WERI-Rb-1 (cell line): ENCODE results near the gene RPP25.
A peak's percentile ranks its signal among the peaks of the same experiment; 100 is the strongest.

Experiments used
- DNase-seq: peaks from one replicate; pipeline ENCODE4 v3.0.0-alpha.2; 2020
- H3K27ac ChIP-seq: fragments of 250-450 bp; sonication (Bioruptor Pico); 2 replicates; pipeline ENCODE4 v1.5.1; 2020; ENCODE audit warnings: mild to moderate bottlenecking, moderate library complexity
- H3K27me3 ChIP-seq: fragments of 250-450 bp; sonication (Bioruptor Pico); 2 replicates; pipeline ENCODE4 v1.5.1; 2021; ENCODE audit warnings: mild to moderate bottlenecking, low read depth, moderate library complexity; ENCODE audit not compliant: insufficient read depth, severe bottlenecking
- H3K36me3 ChIP-seq: fragments of 250-450 bp; sonication (Bioruptor Pico); 2 replicates; pipeline ENCODE4 v1.5.1; 2020; ENCODE audit warnings: mild to moderate bottlenecking, moderate library complexity
- H3K4me3 ChIP-seq: 2 replicates; pipeline ENCODE4 v1.5.1; 2011; ENCODE audit warnings: low read depth, mild to moderate bottlenecking, control low read depth, low read length
- H3K9me3 ChIP-seq: fragments of 250-450 bp; sonication (Bioruptor Pico); 2 replicates; pipeline ENCODE4 v1.5.1; 2021; ENCODE audit warnings: mild to moderate bottlenecking, moderate library complexity; ENCODE audit not compliant: severe bottlenecking
- TF ChIP-seq, protein P1 (sequence below): IDR thresholded peaks from 2 replicates; pipeline ENCODE4 v1.5.1; 2011; ENCODE audit warnings: low read depth, mild to moderate bottlenecking, control low read depth, inconsistent platforms, low read length

RPP25 gene

DNA sequence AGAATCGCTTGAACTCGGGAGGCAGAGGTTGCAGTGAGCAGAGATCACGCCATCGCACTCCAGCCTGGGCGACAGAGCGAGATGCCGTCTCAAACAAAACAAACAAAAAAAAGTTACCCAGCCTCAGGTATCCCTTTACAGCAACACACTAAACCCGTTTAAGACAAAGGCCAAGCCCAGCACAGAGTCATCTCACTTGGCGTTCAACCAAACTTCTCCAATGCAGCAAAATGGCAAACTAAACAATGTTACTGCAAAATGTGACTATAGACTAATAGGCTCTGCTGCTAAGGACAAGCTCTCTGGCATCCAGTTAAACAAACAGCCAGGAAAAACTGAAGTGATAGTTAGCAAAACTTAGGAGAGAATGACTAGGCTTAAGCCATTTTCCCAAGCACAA is 43.5 kb downstream of the RPP25 start:
- H3K27me3 ChIP-seq: no peaks in the 10 kb centered on the region
- no peak overlapping the region for H3K4me3 ChIP-seq
- TF ChIP-seq, protein P1, sequence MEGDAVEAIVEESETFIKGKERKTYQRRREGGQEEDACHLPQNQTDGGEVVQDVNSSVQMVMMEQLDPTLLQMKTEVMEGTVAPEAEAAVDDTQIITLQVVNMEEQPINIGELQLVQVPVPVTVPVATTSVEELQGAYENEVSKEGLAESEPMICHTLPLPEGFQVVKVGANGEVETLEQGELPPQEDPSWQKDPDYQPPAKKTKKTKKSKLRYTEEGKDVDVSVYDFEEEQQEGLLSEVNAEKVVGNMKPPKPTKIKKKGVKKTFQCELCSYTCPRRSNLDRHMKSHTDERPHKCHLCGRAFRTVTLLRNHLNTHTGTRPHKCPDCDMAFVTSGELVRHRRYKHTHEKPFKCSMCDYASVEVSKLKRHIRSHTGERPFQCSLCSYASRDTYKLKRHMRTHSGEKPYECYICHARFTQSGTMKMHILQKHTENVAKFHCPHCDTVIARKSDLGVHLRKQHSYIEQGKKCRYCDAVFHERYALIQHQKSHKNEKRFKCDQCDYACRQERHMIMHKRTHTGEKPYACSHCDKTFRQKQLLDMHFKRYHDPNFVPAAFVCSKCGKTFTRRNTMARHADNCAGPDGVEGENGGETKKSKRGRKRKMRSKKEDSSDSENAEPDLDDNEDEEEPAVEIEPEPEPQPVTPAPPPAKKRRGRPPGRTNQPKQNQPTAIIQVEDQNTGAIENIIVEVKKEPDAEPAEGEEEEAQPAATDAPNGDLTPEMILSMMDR: no peak
- H3K36me3 ChIP-seq: peaks cover 59% of the 10 kb centered on the region
- H3K27ac ChIP-seq: no peak overlapping the region
- DNase-seq: no peak
- no peaks in the 10 kb centered on the region for H3K9me3 ChIP-seq

DNA sequence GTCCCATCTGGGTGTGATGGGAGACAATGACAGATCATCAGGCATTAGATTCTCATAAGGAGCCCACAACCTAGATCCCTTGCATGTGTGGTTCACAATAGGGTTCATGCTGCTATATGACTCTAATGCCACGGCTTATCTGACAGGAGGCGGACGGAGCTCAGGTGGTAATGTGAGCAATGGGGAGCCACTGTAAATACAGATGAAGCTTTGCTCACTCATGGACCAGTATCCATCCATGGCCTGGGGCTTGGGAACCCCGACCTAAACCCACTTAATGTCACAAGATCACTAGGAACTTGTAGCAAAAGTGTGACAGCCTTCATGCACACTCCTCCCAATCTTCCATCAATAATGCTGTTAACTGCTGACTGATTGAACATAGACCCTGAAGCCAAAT is 47.9 kb downstream of the RPP25 start:
- H3K9me3 ChIP-seq: no peaks in the 10 kb centered on the region
- peaks cover 49% of the 10 kb centered on the region for H3K36me3 ChIP-seq
- H3K4me3 ChIP-seq: no peak overlapping the region
- H3K27ac ChIP-seq: no peak overlapping the region
- TF ChIP-seq, protein P1: no peak
- no peak for DNase-seq
- H3K27me3 ChIP-seq: no peaks in the 10 kb centered on the region

DNA sequence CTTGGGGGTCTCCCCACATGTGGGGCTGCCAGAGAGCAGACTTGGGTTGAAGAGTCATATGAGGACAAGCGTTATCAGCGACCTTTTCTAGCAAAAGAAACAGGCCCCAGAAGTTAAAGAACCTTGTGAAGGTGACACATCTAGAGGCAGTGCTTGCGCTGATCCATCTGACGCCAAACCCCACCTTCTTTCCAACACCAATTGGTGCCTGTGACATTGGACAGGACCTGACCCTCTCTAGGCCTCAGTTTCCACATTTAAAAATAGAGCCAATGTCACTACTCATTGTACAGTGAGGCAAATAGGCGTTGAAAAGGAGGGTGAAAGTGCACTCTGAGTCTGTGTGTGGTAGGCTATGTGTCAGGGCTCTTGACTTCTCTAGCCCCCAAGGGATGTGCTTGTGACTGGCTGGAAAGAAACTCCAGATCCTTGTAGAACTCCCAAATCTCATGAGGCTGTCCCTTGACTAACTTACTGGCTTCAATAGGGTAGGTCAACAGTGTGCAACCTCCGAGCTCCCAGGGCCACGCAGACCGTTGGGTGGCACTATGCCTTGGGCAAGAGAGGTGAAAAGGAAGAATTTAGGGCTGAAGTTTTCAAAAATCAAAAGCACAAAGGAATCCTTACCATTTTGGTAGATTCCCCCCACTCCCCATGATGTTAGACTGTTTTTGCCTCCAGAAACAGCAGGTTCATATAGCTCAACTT is 49.3 kb downstream of the RPP25 start:
- peak overlapping the region; percentile 99 for H3K27ac ChIP-seq
- H3K9me3 ChIP-seq: no peaks in the 10 kb centered on the region
- DNase-seq: no peak
- peak overlapping the region; percentile 78 for H3K4me3 ChIP-seq
- TF ChIP-seq, protein P1: no peak
- H3K36me3 ChIP-seq: peaks cover 48% of the 10 kb centered on the region
- H3K27me3 ChIP-seq: no peaks in the 10 kb centered on the region

DNA sequence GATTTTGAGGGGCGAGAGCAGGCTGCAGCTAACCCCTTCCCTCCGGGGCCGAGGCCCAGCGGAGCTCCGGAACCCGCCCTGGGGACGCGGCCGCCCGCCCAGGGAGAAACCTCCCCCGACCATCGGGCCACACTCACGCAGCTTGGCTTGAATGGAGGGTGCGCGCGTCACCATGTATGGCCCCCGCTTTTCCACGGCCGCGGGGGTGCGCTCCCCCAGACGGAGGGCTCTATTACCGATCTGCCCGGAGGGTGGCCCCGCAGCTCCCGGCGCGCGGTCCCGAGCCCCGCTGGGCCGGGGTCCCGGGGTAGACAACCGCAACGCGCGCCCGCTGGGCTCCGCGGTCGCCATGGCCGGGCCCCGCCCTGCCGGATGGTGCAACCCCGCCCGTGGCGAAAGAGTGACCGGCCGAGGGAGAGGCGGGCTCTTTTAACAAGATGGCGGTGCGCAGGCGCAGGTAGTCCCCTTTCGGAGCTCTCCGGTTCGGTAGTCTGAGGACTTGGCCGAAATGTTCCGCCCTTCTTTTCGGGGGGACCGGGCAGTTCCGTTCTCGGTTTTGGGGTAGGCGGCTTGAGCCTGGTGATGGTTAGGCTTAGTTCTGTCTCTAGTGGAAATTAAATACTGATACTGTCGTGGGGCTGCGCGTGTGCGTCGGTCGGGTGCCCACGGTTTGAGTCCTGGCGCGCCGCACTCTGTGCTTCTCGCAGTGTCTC is 50.0 kb downstream of the RPP25 start, which contains the start of gene FAM219B:
Gene FAM219B, minus strand, starts transcription at position 402 of the 713 bp plus-strand sequence. Its CDS starts 51 bp downstream, at position 351.
- Histone ChIP-seq H3K36me3 (peaks cover 51% of the 10 kb centered on the region), H3K27me3 (no peaks in the 10 kb centered on the region), H3K4me3 (peak within 1 kb of the TSS; percentile 78), H3K9me3 (no peaks in the 10 kb centered on the region), H3K27ac (peak within 1 kb of the TSS; percentile 99)
- TF ChIP-seq, protein P1: no peak
- peak; percentile 93 for DNase-seq

DNA sequence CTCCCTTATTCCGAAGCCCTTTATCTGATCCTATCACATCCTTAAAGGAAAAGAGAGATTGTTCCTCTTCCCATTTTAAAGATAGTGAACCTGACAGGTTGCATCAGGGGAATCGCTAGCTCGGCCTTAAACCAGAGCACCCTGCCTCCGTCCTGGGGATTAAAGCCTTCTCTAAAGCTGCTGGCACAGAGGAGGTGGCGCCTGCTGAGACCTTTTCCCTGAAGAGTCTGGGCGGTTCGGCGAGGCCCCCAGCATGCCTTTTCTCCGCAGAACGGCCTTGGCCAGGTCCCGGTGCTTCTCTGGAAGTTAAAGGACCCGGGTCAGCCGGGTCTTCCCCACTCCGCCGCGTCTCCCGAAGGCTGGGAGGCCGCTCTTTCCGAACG is 50.5 kb downstream of the RPP25 start:
- TF ChIP-seq, protein P1: no peak
- Histone ChIP-seq H3K27ac (peak overlapping the region; percentile 99), H3K9me3 (no peaks in the 10 kb centered on the region), H3K4me3 (peak overlapping the region; percentile 78), H3K27me3 (no peaks in the 10 kb centered on the region), H3K36me3 (peaks cover 51% of the 10 kb centered on the region)
- DNase-seq: peak; percentile 75
